Endothelial cell of umbilical vein (primary cell): ENCODE results near the gene TMCC3.

Experiments
- EZH2 ChIP-seq: IDR thresholded peaks from 2 replicates; pipeline ENCODE4 v1.6.1; 2012; ENCODE audit warnings: borderline replicate concordance, low read depth, mild to moderate bottlenecking, moderate library complexity, low read length, inconsistent platforms; ENCODE audit not compliant: severe bottlenecking
- POLR2A ChIP-seq: IDR thresholded peaks from 2 replicates; pipeline ENCODE4 v1.6.1; 2012; ENCODE audit warnings: low read depth, mild to moderate bottlenecking, control low read depth, low read length
- TF ChIP-seq, protein P1 (sequence below): IDR thresholded peaks from 2 replicates; pipeline ENCODE4 v1.6.1; 2011; ENCODE audit not compliant: insufficient read depth, insufficient read length

GRCh38 chr12:94622475-94622874 lies 27.9 kb downstream of the TMCC3 start:
- TF ChIP-seq POLR2A (peak; percentile 31), EZH2 (no peak)
- TF ChIP-seq, protein P1, sequence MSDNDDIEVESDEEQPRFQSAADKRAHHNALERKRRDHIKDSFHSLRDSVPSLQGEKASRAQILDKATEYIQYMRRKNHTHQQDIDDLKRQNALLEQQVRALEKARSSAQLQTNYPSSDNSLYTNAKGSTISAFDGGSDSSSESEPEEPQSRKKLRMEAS: peak; percentile 29
